WI38 (cell line): ENCODE measurements around the gene STEAP2.

Experiments used
- H3K4me3 ChIP-seq: 2 replicates; pipeline ENCODE4 v1.5.1; 2011; ENCODE audit warnings: low read depth, mild to moderate bottlenecking, control low read depth, low read length
- CTCF ChIP-seq: IDR thresholded peaks from 2 replicates; pipeline ENCODE4 v1.5.1; 2012; ENCODE audit warnings: low read depth, mild to moderate bottlenecking, control low read depth, low read length

Gene STEAP2

GRCh38 chr7:90210981-90211380 is 559 bp upstream of the STEAP2 start:
- TF ChIP-seq CTCF = no peak
- peak overlapping the region; percentile 57 for H3K4me3 ChIP-seq

- TF ChIP-seq CTCF = no peak
- H3K4me3 ChIP-seq = peak overlapping the region; percentile 57
Observed at GRCh38 chr7:90212149-90212495, 582 bp downstream of the STEAP2 start.

DNA sequence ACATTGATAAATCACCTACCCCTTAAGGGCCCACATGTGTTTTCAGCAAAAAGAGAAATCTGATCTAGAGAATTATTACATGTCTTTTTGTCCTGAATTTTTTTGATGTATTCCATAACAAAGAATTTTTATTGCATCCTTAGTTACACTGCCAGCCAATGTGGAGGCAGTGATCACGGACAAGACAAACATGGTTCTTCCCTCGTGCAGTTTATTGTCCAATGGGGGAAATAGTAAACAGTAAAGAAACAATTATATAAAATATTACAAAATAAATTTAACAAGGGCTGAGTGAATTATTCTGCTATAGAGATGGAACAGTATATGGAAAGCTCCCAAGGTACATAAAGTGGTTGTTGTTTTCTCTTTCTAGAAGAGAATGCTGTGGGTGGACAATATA is 2.0 kb downstream of the STEAP2 start:
- H3K4me3 ChIP-seq = no peak overlapping the region
- no peak for TF ChIP-seq CTCF

GRCh38 chr7:90216080-90216674 is 4.6 kb downstream of the STEAP2 start:
- TF ChIP-seq CTCF = no peak
- no peak overlapping the region for H3K4me3 ChIP-seq

- no peak overlapping the region for H3K4me3 ChIP-seq
- no peak for TF ChIP-seq CTCF
Observed at GRCh38 chr7:90216771-90217170, 5.2 kb downstream of the STEAP2 start.

DNA sequence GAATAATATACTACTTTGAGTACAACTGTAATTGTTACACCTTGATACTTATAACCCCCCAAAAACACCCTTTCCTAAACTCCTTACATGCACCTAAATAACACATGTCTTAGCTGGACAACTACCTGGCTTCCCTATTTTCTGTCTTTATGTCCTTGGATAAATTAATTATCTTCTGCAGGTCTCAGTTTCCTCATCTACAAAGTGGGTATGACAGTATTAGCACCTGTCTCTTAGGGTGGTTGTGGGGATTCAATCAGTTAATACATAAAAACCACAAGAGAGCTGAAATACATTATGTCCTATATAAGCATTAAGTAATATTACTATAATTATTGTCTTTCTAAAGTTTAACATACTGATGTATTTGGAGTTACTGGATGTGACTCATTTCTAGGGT is 10.8 kb downstream of the STEAP2 start:
- H3K4me3 ChIP-seq = no peak overlapping the region
- TF ChIP-seq CTCF = no peak

- no peak for TF ChIP-seq CTCF
- H3K4me3 ChIP-seq = no peak overlapping the region
Observed at GRCh38 chr7:90222811-90223725, 11.5 kb downstream of the STEAP2 start.
